HG03097 (cell line): ENCODE measurements around the gene FBXL13.
A peak's percentile ranks its signal among the peaks of the same experiment; 100 is the strongest.
"Not testable (repeated sequence)": the region's sequence is repeated elsewhere in the genome, so short reads cannot be mapped to it uniquely, and the experiment has no call there.

Experiments
- ATAC-seq: cut with Tn5 transposase; IDR thresholded peaks from one replicate; pipeline ENCODE4 v1.9.1; 2021; ENCODE audit not compliant: unreplicated experiment, low FRiP score

FBXL13 gene

GRCh38 chr7:102908676-102909075, 165.9 kb downstream of the FBXL13 start:
- ATAC-seq: no peak

- not testable (repeated sequence) for ATAC-seq
These were observed 171.0 kb downstream of the FBXL13 start for GRCh38 chr7:102903576-102903975.

DNA sequence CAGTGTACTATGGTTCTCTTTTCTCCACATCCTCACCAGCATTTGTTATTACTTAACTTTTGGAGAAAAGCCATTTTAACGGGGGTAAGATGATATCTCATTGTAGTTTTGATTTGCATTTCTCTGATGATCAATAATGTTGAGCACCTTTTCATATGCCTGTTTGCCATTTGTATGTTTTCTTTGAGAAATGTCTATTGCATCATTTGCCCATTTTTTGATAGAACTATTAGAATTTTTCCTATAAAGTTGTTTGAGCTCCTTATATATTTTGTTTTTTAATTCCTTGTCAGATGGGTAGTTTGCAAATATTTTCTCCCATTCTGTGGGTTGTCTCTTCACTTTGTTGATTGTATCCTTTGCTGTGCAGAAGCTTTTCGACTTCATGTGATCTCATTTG, 172.5 kb downstream of the FBXL13 start:
- not testable (repeated sequence) for ATAC-seq

GRCh38 chr7:102898532-102898859, 176.1 kb downstream of the FBXL13 start:
- no peak for ATAC-seq

- ATAC-seq: no peak
These were observed 176.6 kb downstream of the FBXL13 start for GRCh38 chr7:102897856-102898531.

GRCh38 chr7:102897211-102897631, 177.4 kb downstream of the FBXL13 start:
- no peak for ATAC-seq

GRCh38 chr7:102896585-102896984, 178.0 kb downstream of the FBXL13 start:
- ATAC-seq: no peak

DNA sequence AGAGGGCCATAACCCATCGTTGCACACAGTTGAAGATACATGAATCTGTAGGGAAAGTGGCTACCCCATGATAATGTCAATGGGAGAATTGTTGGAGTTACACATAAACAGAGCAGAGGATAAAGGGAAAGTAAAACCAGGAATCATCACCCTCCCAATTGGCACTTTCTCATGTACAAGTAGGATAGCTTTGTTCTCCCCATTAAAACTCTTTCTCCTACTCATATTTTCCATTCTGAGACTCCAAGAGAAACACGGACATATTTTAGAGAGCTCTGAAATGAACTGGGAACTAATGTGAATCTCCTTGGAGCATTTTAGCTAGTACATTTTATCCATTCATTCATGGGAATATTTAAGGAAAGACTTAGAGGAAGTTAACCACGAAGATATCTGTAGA, 179.0 kb downstream of the FBXL13 start:
- ATAC-seq: no peak

DNA sequence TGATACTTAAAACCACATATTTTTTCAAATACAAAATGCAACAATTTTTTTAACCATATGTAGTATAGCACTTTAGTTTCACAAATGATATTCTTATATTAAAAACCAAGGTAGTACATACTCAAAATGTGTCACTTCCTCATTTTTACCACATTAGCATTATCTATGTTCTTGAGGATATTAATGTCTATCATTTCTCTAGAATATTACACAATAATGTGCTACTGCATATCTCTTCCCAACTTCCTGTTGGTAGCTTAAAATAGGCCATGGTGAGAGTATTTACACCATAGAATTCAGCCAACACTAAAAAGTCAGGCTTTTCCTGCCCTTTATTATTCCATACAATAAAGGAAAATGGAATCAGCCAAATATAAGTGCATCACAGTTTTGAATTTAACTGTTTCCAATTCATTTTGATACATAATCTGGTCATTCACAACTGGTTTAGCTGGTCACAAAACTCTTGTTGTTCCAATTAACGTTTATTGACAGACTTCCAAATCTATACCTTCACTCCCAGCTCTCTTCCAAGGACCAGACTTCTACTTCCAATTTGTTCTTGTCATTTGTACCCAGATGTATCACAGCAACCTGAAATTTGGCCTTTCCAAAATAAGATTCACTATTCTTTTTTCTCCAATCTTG, 181.8 kb downstream of the FBXL13 start:
- ATAC-seq: no peak

- no peak for ATAC-seq
These were observed 182.8 kb downstream of the FBXL13 start for GRCh38 chr7:102891693-102892261.

DNA sequence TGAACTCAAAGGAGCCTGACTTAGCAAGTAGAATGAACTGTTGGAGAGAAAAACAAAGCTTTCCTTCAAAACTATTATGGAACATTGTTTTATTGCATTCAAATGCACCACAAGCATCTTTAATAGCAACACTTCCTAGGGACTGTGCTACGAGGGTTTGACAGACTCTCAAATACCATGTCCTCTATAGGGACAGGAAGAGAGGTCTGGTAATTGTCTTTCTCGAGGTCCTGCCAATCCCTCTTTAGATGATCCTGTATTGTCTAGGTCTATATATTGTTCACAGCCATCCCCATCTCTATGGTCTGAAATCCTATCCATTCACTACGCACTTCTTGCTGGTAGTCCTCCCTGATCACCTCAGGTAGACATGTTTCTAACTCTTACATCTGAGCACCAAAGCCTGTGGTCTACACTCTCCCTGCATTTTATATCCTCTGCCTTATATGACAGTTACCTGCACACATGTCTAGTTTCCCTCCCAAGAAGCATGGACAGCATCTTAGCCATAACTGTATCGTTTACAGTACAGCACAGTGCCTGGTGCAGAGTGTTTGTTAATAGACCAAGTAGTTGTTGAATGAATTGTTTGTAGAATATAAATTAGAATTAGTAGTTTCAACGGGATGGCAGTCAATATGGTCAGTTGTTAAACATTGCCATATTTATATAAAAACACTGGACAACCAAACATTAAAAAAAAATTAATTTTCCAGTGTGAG, 183.5 kb downstream of the FBXL13 start:
- ATAC-seq: no peak

DNA sequence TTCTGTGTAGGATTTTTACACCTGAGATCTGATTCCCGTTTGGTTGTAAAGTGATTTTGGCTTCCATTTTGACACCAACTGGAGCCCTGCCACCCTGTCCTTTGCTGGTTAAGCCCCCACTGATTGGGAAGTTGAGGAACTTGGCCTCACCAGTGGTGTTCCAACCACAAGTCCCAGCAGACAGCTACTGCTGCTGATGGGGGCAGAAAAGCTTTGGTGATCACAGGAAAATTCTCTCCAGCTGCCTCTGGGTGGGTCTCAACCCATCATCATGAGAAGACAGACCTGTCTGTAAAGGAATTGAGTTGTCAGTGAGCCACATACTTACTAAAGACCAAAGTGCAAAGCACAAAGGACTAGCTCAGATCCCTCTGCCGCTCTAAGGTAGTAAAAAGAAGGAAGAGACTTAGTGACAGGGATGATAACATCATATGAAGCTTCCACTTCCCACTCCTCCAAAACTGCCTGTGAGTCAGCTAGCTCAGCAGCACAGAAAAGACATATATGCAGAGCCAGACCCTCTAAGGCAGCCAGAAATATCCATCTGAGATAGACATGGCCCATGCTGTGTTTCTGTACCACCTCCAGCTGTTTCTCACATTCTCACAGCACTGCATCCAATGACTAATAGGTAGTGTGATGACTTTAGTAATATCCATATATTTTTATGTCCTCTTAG, 184.2 kb downstream of the FBXL13 start:
- ATAC-seq: no peak

- no peak for ATAC-seq
These were observed 184.7 kb downstream of the FBXL13 start for GRCh38 chr7:102889851-102890250.

GRCh38 chr7:102888561-102889233, 185.9 kb downstream of the FBXL13 start:
- ATAC-seq: no peak

DNA sequence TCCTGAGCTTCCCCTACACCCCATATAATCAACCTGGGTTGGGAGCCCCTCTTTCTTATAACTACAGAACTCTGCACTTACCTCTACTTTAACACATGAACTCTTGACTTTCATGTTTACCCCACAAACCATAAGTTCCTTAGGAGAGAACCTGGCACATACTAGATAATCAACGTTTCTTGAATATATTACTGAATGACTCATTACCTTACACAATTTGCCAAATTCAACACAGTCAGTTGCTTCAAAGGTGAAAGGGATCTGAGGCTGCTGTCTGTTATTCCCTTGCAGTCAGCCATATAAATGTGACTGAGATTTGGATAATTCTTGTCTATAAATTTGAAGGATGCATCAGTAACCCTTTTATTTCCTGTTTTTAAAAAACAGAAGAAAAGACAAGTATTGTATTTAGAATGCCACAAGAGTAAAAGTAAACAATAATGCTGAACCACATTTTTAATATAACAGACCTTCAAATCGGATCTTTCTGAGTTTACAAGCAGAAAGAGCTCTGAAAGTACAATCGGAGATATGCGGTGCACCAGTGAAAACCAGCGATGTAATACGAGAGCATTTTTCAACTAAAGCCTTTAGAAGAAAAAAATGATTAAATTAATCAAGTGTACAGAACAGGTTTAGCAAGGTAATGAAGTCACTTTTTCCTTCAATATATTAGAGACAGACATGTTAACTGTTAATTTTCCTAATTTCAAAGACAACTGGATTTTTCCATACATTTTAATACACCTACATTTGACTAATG, 191.3 kb downstream of the FBXL13 start:
- ATAC-seq: no peak

- ATAC-seq: no peak
These were observed 198.8 kb downstream of the FBXL13 start for GRCh38 chr7:102875700-102876295.

DNA sequence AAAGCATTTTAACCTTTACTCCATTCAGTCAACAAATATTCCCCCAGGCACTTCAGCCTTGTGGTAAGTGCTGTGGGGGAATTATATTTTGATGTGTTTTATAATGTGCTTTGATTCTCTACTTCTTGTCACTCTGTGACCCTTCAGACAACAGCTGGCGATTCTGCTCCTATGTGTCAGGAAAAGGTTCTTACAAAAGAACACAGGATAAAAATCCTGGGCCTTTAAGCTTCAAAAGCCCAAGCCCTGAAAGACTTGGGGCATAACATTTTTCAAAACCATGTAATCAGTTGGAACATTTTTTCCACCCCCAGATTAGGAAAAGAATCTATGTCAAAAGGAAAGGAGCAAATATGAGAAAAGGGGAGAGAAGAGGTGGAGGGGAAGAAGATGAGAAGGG, 199.6 kb downstream of the FBXL13 start:
- ATAC-seq: no peak

GRCh38 chr7:102874166-102874829, 200.3 kb downstream of the FBXL13 start:
- ATAC-seq: peak; percentile 98
